NCI-H69 (cell line): ENCODE measurements around the gene ADGRG7.

ENCODE experiments used
- DNase-seq: peaks from one replicate; lab custom pipeline; 2025; lab: John Stamatoyannopoulos, UW

The ADGRG7 gene

DNA sequence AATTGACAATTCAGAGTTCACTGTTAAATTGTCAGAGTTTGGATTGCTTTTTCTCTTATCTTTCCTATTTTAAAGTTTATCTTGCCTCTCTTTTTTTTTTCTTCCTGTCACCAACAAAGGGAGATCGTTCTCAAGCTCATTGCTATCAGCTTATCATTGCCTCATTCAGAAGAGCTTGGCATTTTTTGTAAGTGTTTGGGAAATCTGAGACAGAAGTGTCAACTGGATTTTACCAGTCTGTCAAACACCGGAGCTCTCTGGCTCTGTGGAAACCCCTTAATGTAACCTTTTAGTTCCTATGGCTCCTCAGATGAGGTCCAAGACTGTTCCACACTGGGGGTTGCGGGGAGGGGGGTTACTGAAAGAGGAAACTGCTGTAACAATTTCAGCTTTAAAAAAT is 89.3 kb downstream of the ADGRG7 start:
- DNase-seq: no peak

DNA sequence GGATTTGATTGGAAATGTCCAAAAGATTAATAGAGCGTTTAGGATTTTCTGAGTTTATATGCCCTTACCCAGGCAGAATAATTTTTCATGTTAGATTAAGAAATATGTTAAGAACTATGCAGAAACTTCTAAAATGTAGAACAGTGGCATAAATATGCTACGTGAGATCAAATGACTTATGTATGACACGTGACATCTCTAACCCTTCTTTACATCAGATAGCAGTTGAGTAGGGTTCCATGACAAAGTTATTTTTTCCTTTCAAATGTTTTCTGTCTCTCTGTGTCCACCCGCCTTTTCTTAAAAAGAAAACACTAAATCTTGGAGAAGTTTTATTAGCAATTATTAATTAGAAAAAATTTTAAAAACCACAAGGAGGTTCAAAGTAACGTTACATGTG is 91.3 kb downstream of the ADGRG7 start:
- no peak for DNase-seq

DNA sequence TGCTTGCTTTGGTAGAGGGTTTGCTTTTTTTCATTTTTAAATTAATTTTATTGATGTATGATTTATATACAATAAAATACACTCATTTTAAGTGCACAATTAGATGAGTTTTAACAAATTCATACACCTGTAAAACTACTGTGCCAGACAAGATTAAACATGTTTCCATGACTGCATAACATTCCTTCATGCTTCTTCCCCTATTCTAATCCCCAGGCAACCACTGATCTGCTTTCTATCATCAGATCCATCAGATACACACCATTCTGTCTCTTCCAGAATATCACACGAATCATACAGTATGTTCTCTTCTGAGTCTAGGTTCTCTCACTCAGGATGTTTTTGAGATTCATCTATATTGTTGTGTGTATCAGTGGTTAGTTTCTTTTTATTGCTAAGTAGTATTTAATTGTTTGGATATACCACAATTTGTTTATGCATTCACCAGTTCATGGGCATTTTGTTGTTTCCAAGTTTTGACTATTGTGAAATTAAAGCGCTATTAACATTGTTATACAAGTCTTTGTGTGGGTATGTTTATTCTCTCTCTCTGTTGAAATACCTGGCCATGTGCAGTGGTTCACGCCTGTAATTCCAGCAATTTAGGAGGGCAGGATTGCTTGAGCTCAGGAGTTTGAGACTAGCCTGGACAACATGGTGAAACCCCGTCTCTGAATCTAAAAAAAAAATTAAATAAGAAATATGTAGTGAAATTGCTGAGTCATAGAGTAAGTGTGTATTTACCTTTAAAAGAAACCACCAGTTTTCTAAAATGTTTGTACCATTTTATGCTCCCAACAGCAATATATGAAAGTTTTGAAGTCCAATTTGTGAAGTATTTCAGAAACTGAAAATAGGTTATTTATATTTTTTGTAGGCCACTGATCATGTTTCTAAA is 92.9 kb downstream of the ADGRG7 start:
- DNase-seq: no peak

DNA sequence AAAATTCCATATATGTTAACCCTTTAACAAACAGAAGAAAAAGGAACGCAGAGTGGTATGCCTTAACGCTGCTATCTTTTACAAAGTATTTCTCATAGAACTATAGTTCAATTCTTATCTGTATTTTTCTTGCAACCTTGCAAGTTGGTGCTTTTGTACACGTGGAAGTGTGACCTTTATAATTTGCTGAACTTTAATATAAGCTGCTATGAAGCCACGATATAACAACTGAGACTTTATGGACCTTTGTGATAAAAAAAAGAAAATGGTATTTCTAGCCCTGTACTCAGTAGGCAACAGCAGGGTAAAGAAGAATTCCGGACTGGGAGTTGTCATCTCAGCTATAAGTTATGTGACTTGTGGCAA is 93.6 kb downstream of the ADGRG7 start:
- no peak for DNase-seq

DNA sequence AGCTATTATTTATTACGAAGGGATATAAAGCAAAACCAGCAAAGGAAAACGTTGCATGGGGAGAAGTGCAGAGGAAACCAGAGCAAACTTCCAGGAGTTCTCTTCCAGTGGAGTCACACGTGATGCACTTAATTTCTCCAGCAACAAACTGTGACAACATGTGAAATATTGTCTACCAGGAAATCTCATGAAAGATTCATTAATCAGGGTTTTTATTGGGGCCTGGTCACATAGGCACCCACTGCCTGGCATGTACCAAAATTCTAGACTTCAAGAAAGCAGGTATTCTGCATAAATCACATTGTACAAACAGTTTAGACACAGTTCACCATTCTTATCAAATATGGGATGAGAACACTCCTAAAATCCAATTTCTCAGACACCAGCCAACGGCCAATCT is 94.5 kb downstream of the ADGRG7 start:
- DNase-seq: no peak

DNA sequence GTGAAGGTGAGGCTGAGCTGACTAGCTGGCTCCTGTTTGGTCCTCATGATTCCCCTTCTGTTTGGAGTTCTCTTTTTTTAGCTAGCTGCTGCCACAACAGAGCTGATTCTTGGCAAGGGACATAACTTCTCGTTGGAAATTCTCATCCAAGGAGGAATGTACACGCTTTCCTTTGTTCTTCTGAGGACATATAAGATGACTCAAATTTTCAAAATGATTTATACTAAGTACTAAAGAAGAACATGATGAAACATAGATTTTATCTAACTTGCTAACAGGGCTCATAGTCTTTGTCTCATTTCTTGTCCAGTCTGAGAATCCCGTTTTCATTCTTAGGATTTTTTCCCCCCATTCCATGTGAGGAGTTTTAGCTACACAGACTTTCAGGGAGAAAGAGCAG is 97.0 kb downstream of the ADGRG7 start:
- no peak for DNase-seq

DNA sequence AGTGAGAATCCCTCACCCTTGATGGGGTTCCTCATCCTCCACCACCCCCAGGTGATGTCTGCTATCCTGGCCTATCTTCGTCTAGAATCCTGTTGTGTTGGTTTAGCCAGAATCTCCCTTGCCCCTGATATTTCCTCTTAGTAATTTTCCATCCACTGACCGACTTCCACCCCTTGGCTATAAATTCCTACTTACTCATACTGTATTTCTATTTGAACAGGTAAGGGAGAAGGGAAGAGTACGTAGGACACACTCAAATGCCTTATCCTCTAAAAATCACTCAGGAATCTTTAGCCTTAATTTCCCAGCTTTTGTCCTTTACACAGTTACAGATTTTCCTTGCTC is 99.2 kb downstream of the ADGRG7 start:
- no peak for DNase-seq

DNA sequence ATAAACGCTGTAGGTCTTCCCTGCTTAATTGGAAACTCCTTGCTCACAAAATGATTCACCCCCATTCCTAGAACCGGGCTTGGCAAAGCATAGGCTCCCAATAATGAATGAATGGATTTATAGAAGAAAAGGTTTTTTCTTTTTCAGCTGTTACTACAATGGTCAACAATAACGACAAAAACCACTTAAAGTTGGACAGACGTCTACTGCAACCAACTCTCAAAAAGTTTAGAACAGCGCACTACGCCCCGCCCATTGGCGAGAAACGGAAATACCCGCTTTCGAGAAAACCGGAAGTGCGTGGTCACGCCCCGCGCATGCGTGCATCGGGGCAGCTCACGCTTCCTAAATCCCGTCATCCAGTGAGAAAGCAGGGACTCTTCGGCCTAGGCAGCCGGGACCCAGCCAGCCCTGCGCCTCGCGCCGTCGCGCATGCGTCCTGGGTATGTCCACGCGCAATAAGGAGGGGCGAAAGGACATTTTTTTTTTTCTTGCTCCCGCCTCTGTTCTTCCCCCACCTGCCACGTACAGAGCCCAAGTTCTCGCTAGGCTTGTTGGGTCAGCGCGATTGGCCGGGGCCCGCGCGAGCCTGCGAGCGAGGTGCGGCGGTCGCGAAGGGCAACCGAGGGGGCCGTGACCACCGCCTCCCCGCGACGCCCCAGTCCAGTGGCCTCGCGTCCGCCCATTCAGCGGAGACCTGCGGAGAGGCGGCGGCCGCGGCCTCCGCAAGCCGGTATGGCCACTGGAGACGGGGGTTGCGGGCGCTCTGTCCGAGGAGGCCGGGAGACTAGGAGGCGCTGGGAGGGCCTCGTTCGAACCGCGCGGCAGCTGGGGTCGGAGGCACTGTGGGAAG is 99.8 kb downstream of the ADGRG7 start, which contains the start of gene TFG:
Gene TFG, plus strand, starts transcription at position 506 of the 853 bp plus-strand sequence. CDS start 4,192 bp downstream, outside the sequence.
- peak; percentile 96 for DNase-seq

DNA sequence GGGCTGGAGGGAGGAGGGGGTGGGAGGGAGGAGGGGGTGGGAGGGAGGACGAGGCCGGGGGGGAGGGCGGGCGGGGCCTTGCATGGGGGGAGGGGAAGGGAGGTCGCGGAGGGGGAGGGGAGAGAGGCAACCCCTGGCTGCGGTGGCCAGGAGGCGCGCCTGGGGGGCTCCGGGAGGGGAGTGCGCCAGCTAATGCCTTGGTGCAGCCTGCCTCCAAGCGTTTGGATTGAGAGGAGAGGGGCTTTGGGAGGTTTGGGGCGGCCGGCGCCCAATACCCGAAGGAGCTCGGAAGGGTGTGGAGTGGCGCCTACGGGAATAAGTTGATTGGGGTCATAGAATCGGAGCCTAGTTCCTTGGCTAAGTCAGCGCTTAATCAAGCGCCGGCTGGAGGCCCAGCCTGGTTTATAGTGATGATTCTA is 100.5 kb downstream of the ADGRG7 start:
- DNase-seq: peak; percentile 80

DNA sequence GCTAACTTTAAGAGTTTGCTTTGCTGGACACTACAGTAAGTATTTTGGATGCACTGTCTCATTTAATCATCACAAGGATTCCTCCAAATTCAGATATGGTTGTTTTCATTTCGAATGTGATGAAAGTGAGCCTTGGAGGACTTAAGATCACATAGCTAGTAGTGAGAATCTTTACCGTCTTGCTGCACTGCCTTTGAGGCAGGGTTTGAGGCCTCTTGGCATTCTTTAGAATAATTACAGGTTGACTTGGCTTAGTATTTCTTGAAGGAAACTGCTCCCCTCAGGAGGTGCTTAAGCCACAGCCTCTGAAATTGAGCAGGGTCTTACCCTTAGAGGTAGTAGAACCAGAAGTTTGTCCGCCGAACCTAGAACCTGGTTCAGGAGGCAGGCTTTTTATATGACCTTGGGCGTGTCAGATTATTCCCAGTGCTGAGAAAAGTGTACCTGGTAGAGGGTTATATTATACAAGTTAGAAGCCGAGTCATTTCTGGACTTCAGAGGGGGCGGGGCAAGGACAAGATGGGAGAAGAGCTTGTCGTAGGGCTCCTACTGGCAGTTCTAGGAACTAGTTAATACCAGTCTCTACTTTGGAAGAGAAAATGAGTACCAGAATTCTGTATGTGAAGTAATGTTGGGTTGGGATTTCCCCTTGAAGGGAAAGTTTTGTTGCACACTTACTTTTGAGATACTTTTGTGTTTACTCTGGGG is 101.0 kb downstream of the ADGRG7 start:
- peak; percentile 18 for DNase-seq

DNA sequence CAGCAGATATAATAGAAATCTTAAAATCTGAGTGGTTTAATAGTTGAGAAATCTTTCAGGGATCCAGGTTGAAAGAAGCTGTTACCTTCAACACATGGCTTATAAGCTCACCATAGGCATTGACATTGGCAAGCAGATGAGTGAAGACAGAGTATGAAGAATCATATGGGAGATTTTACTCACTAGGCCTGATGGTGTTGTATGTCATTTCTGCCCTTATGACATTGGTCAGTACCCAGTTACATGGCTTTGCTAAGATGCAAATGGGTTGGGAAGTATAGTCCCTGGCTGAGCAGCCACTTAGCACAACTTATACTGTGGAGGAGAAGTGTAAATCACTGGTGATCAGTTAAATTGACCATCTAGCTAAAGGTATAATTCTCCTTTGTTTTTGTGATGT is 105.8 kb downstream of the ADGRG7 start:
- no peak for DNase-seq

DNA sequence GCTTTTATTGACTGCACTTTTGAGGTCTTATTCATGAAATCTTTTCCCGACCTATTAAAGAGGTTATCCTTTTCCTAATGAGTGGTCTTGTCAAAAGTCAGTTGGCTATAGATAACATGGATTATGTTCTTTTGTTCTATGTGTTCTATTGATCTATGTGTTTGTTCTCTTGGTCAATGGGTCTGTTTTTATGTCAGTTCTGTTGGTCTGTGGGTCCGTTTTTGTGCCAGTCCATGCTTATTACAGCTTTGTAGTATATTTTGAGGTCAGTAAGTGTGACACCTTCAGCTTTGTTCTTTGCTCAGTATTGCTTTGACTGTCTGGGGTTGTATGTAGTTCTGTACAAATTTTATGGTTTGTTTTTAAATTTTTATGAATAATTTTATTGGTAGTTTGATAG is 107.7 kb downstream of the ADGRG7 start:
- no peak for DNase-seq

DNA sequence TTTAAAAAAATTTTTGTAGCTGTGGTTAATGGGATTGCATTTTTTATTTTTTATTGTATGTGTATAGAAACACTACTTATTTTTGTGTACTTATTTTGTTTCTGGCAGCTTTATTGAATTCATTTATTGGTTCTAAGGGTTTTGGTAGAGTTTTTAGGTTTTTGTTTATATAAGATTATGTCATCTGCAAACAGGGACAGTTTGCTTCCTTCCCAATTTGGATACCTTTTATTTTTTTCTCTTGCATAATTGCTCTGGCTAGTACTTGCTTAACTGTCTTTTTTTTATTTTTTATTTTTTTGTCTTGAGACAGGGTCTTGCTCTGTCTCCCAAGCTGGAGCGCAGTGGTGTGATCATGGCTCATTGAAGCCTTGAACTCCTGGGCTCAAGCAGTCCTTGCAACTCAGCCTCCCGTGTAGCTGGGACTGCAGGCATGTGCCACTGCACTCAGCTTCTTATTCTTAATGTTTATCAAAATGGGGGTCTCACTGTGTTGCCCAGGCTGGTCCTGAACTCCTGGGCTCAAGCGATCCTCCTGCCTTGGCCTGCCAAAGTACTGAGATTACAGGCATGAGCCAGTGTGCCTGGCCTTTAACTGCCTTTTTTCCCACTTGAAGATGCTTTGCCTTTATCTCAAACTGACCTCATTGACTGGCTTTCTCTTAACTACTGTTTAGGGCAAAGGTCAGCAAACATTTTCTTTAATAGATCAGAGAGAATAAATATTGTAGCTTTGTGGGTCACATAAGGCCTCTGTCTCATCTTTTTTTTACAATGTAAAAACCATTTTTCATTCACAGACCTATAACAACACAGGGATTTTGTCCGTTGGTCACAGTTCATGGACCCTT is 108.5 kb downstream of the ADGRG7 start:
- no peak for DNase-seq

DNA sequence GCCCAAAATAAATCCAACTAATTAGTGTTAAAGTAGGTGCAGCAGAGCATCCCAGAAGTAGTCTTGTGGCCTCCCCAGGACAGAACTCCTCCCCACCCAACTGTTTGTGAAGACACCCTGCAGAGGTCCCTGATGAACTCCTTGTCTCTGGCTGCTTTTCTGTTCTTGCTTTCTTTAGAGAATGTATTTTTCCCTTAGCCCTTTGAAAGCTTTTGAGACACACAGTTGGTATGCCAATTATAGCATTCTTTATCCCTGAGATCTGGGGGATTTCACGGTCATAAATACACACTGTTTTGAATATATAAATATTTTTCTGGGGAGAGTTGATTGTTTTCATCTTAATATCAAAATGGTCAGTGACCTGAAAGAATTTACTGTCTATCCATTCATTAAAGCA is 109.7 kb downstream of the ADGRG7 start:
- DNase-seq: no peak

DNA sequence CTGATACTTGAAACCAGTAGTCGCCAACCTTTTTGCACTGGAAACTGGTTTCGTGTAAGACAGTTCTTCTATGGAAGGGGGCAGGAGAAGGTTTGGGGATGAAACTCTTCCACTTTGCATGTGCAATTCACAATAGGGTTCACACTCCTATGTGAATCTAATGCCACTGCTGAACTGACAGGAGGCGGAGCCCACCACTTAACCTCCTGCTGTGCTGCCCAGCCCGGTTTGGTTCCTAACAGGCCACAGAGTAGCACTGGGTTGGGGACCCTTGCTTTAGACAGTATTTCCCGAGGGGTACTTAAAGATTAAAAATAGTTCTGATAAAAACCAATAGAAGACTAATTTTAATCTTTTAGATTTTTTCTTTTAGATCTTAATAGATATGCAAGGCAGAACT is 111.0 kb downstream of the ADGRG7 start:
- no peak for DNase-seq

DNA sequence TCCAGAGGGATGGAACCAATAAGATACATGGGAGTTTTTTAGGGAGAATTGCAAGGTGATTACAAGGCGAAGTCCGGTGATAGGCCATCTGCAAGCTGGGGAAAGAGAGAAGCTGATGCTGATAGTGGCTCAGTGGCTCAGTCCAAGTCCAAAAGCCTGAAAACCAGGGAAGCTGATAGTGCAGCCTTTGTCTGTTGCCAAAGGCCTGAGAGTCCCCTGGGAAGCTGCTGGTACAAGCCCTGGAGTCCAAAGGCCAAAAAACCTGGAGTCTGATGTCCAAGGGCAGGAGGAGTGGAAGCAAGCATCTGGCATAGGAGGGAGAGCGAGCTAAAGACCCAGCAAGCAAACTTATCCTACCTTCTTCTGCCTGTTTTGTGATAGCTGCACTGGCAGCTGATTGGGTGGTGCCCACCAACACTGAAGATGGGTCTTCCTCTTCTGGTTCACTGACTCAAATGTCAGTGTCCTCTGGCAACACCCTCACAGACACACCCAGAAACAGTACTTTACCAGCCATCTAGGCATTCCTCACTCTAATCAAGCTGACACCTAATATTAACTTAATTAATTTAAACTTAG is 116.6 kb downstream of the ADGRG7 start:
- no peak for DNase-seq

DNA sequence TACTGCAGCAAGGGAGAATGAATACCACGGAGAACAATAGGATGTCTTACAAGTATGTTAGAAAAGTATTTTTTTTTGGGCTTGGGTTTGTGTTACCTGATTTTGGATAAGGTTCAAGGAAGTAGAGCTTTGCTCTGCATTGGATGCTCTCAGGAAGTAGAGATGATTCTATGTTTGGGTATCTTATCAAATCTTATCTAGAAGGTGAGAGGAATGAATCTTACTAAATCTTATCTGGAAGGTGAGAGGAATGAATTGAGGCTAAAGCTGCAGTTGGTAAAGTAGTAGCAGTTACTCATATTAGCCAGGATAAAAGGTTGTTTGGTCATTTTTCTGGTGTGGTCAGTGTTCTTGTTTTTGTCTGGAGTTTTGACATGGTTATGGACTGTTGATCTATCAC is 117.3 kb downstream of the ADGRG7 start:
- DNase-seq: no peak

DNA sequence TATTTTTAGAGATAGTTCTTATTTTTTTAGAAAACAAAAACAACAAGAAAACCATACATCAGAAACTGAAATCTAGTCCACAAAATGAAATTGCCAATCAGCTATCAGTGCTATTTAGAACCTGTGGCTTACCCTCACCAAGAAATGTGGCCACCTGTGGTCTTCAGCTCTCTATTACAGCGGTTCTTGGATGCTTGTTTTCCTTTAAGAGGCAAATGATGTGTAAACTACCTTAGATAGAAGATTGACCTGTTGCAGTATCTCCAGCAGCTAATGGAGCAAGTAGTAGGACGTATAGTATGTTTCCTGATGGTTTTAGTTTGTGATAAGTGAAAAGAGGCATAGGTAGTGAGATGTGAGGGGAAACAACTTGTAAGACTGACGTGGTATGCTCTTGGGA is 121.1 kb downstream of the ADGRG7 start:
- no peak for DNase-seq

DNA sequence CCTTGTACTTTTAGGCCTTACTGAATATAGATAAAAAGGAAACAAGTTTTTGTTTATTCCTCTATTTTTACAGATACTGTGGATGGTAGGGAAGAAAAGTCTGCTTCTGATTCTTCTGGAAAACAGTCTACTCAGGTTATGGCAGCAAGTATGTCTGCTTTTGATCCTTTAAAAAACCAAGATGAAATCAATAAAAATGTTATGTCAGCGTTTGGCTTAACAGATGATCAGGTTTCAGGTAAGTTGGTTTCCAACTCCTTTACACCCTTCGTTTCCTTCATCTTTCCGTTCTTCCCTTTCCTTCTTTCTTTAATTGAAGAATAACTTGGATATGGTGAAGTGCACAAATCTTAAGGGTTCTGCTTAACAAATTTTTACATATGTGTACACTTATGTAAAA is 123.0 kb downstream of the ADGRG7 start:
- DNase-seq: no peak

DNA sequence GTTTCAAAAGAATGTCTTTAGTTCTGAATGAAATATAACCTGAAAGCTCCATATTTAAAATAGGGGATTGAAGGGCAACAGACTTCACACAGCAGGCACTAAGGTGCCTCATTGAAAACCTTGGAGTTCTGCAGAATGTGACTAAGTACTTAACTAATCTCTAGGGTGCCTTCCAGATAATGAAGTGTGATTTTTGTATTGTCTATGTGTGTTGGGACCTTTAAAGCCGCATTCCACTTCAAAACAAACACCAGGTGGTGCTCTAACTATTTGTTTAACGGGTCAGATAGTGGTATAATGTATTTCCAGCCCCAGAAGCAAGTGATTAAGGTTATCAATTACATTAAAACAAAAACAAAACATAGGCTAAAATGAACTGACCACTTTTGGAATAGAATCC is 127.9 kb downstream of the ADGRG7 start:
- peak; percentile 35 for DNase-seq

DNA sequence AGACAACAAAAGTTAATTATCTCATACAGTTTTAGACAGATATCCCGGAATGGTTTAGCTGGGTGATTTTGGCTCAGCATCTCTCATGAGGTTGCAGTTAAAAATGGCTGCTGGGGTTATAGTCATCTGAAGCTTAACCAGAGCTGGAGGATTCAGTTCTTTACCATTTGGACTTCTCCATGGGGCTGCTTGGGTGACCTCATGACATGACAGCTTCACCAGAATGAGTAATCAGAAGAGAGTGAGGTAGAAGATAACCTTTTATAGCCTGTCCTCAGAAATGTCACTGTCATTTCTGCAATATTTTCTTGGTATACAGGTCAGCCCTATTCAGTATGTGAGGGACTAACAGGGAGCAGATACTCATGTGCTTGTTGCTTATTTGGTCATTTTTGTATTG is 130.8 kb downstream of the ADGRG7 start:
- DNase-seq: no peak
